GM13977 (cell line): ENCODE measurements around the gene CARF.
A peak's percentile ranks its signal among the peaks of the same experiment; 100 is the strongest.
"Not testable (repeated sequence)": the region's sequence is repeated elsewhere in the genome, so short reads cannot be mapped to it uniquely, and the experiment has no call there.

Experiments used
- DNase-seq: peaks from one replicate; pipeline ENCODE4 v3.0.0; 2012; ENCODE audit warnings: low spot score
- in situ Hi-C: fragments of 300-500 bp; cut with MboI; formaldehyde crosslinking; loops from one replicate; pipeline ENCODE4 v1.12.0; 2022; ENCODE audit warnings: low sequenced_read_pairs, low pct_unique_long_range_greater_than_20kb, mixed read lengths, inconsistent platforms; ENCODE audit not compliant: unreplicated experiment
- TF ChIP-seq, protein P1 (sequence below): IDR thresholded peaks from 2 replicates; pipeline ENCODE4 v1.5.1; 2012; ENCODE audit warnings: mild to moderate bottlenecking, control low read depth; ENCODE audit not compliant: insufficient read depth; ENCODE audit errors: extremely low read depth, missing control alignments

CARF gene

DNA sequence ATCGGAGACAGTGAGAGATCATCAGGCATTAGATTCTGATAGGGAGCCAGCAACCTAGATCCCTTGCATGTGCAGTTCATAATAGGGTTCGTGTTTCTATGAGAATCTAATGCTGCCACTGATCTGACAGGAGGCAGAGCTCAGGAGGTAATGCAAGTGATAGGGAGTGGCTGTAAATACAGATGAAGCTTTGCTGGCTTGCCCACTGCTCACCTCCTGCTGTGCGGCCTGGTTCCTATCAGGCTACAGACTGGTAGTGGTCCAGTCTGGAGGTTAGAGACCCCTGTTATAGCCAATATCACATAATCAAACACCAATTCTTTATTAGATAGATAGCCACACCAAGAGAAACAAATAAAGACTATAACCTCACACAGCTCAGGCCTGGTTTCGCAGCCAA lies 51.6 kb downstream of the CARF start:
- DNase-seq: no peak
- TF ChIP-seq, protein P1, sequence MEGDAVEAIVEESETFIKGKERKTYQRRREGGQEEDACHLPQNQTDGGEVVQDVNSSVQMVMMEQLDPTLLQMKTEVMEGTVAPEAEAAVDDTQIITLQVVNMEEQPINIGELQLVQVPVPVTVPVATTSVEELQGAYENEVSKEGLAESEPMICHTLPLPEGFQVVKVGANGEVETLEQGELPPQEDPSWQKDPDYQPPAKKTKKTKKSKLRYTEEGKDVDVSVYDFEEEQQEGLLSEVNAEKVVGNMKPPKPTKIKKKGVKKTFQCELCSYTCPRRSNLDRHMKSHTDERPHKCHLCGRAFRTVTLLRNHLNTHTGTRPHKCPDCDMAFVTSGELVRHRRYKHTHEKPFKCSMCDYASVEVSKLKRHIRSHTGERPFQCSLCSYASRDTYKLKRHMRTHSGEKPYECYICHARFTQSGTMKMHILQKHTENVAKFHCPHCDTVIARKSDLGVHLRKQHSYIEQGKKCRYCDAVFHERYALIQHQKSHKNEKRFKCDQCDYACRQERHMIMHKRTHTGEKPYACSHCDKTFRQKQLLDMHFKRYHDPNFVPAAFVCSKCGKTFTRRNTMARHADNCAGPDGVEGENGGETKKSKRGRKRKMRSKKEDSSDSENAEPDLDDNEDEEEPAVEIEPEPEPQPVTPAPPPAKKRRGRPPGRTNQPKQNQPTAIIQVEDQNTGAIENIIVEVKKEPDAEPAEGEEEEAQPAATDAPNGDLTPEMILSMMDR: no peak
- in situ Hi-C loops: no loop called here

DNA sequence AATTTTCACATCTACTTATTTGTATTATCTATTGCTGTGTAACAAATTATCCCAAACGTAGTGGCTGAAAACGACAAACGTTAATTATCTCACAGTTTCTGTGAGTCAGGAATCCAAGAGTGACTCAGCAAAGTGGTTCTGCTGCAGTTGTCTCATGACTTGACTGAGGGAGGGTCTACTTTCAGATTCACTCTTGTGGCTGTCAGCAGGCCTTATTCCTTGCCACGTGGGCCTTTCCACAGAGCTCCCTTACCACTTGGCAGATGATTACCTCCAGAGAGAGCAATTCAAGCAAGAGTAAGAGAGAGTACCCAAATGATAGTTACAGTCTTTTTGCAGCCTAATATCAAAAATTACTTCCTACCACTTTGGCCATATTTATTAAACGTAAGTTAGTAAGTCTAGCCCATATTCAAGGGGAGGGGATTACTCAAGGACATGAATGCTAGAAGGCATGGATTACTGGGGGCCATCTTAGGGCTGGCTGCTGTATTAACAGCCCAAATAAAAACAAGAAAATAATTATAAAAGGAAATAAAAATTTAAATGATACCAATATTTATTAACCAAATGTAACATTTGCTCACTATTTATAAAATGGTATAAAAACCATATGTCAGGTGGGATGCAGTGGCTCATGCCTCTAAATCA lies 53.9 kb downstream of the CARF start:
- DNase-seq: peak; percentile 43
- in situ Hi-C loops: no loop called here
- TF ChIP-seq, protein P1: no peak

DNA sequence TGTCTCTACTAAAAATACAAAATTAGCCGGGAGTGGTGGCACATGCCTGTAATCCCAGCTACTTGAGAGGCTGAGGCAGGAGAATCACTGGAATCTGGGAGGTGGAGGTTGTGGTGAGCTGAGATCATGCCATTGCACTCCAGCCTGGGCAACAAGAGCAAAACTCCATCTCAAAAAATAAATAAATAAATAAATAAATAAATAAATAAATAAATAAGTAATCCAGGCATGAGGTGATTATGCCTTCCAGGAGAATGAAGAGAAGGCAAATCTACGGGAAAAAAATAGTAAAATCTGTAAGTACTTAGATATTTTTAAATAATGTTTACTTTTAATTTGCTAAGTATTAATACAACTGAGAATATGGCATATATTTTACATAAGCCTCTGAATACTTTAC lies 57.3 kb downstream of the CARF start:
- in situ Hi-C loops, DNase-seq: not testable (repeated sequence)

DNA sequence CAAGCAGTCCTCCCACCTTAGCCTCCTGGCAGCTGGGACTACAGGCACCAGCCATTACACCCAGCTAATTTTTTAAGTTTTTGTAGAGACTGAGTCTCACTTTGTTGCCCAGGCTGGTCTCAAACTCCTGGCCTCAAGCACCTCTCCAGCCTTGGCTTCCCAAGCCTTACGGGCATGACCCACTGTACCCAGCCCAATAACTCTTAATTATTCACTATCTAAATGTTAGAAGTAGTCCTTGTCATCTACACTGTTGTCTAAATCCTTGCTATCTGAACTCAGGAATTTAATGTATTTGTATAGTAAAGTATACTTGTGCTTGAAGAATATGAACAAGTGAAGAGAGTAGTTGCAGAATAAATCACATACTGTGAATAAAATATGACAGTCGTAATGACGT lies 64.7 kb downstream of the CARF start:
- no peak for DNase-seq
- TF ChIP-seq, protein P1: no peak
- in situ Hi-C loops: no loop called here

DNA sequence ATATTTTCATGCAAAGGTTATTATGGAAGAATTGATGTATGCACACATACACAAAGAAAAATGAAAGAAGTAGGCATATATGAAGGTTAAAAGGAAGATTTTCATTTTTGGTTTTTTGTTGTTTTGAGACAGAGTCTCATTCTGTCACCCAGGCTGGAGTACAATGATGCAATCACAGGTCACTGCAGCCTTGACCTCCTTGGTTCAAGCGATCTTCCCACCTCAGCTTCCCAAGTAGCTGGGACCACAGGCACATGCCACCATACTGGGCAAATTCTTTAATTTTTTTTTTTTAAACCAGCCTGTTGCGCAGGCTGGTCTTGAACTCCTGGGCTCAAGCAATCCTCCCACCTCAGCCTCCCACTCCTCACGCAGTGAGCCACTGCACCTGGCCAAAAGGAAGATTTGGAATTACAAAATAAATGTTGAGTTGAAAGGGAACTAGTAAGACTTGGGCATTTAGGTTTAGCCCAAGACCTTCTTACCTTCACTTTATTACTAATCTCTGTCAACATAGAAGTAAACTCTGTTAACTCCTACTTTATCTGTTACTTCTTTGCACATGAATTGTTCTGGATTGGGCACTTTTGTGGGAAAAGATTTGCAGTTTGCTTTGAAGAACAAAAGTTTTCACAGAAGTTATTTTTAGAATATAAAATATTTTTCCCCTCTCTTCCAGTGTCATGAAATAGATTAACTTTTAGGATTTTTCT lies 70.9 kb downstream of the CARF start:
- TF ChIP-seq, protein P1: no peak
- DNase-seq: no peak
- in situ Hi-C loops: no loop called here

DNA sequence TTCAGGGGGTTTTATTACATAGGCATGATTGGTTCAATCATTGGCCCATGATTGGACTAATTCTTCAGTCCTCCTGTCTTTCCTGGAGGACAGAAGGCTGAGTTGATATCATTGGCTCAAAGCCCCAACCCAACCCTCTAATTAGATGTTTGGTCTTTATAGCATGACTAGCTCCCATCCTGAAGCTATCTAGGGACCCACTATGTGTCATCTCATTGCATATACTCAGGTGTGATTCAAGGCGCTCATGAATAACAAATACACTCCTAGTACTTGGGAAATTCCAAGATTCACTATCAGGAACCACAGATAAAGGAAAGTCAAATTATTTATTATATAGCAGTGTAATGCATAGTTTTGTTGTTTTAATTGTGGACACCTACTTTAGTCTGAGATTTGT lies 77.7 kb downstream of the CARF start:
- TF ChIP-seq, protein P1: no peak
- no peak for DNase-seq
- in situ Hi-C loops: no loop called here

DNA sequence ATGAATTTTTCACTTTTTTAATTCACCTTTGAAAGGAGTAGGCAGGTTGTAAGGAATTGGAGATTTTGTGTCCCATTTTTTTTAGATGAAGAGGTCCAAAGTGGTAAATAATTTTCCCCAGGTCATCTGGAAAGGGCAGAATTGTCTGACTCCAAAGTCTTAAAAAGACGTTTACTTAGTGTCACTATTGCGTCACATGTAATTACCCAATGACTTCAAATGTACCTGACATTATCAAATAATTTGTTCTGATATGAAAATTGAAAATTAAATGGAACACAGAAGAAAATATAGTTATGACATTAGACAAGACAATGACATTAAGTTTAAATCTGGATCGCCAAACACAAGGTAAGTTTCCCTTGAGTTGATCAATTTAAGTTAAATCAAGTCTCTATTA lies 78.4 kb downstream of the CARF start:
- no peak for DNase-seq
- in situ Hi-C loops: no loop called here
- TF ChIP-seq, protein P1: no peak

DNA sequence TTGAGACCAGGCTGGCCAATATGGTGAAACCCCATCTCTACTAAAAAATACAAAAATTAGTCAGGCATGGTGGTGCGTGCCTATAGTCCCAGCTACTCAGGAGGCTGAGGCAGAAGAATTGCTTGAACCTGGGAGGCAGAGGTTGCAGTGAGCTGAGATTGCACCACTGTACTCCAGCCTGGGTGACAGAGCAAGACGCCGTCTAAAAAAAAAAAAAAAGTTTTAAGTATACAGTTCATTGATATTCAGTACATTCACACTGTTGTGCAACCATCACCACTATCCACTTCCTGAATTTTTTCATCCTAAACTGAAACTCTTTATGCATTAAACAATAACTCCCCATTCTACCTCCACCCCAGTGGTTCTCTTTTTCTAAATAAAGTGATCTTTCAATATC lies 85.0 kb downstream of the CARF start:
- DNase-seq, in situ Hi-C loops: not testable (repeated sequence)
